T-helper 22 cell (primary cell): ENCODE data around the gene NASP.

Experiments
- DNase-seq: peaks from one replicate; pipeline ENCODE4 v3.0.0-alpha.2; 2020; ENCODE audit warnings: low read depth

NASP gene

GRCh38 chr1:45583666-45584350 is at the start of gene NASP:
Gene NASP, plus strand, starts transcription at chr1:45584041. Its CDS starts 106 bp downstream, at chr1:45584147.
- peak; percentile 76 for DNase-seq

GRCh38 chr1:45535988-45536766 is 47.7 kb upstream of the NASP start:
- no peak for DNase-seq

- DNase-seq: no peak
These were observed 47.0 kb upstream of the NASP start for GRCh38 chr1:45536886-45537285.

GRCh38 chr1:45541193-45541592 is 42.6 kb upstream of the NASP start:
- DNase-seq: no peak

GRCh38 chr1:45542591-45542990 is 41.2 kb upstream of the NASP start:
- DNase-seq: no peak

GRCh38 chr1:45543581-45544417 is 40.0 kb upstream of the NASP start:
- peak; percentile 79 for DNase-seq

GRCh38 chr1:45544530-45544929 is 39.3 kb upstream of the NASP start:
- no peak for DNase-seq

GRCh38 chr1:45545019-45545493 is 38.8 kb upstream of the NASP start:
- no peak for DNase-seq

GRCh38 chr1:45545553-45546310 is 38.1 kb upstream of the NASP start:
- DNase-seq: no peak

GRCh38 chr1:45550401-45551351 is 33.2 kb upstream of the NASP start, which contains the start of gene AKR1A1:
Gene AKR1A1, plus strand, starts transcription at chr1:45550826. Its CDS starts 10,969 bp downstream, at chr1:45561795.
- peak; percentile 74 for DNase-seq

GRCh38 chr1:45551684-45552083 is 32.2 kb upstream of the NASP start:
- DNase-seq: no peak

GRCh38 chr1:45552331-45552730 is 31.5 kb upstream of the NASP start:
- DNase-seq: no peak

GRCh38 chr1:45554198-45554597 is 29.6 kb upstream of the NASP start:
- DNase-seq: no peak

GRCh38 chr1:45557422-45557944 is 26.4 kb upstream of the NASP start:
- no peak for DNase-seq

GRCh38 chr1:45563843-45564242 is 20.0 kb upstream of the NASP start:
- DNase-seq: no peak

GRCh38 chr1:45566722-45567121 is 17.1 kb upstream of the NASP start:
- DNase-seq: no peak

GRCh38 chr1:45567911-45568310 is 15.9 kb upstream of the NASP start:
- no peak for DNase-seq

- no peak for DNase-seq
These were observed 15.4 kb upstream of the NASP start for GRCh38 chr1:45568421-45568820.

GRCh38 chr1:45569571-45569961 is 14.3 kb upstream of the NASP start:
- DNase-seq: no peak

- peak; percentile 33 for DNase-seq
These were observed 13.8 kb upstream of the NASP start for GRCh38 chr1:45569962-45570581.
